A673 (cell line): ENCODE results near the gene TRIM66.

Experiments
- CTCF ChIP-seq: fragments of 300-800, 200-600 bp; sonication (generic); conservative IDR thresholded peaks from 2 replicates; pipeline ENCODE4 v1.5.1; 2017; ENCODE audit warnings: low read depth, mild to moderate bottlenecking, antibody characterized with exemption, low read length, moderate library complexity, mixed read lengths
- EZH2 ChIP-seq: fragments of 200-600 bp; sonication (generic); IDR thresholded peaks from 2 replicates; pipeline ENCODE4 v1.6.1; 2017; ENCODE audit warnings: borderline replicate concordance, low read depth, mild to moderate bottlenecking, mixed read lengths, antibody characterized with exemption, low read length; ENCODE audit not compliant: poor library complexity, severe bottlenecking

- TF ChIP-seq CTCF (no peak), EZH2 (no peak)
Measured at GRCh38 chr11:8723711-8724110, 41.2 kb upstream of the TRIM66 start.
